Measurements from ENCODE around the gene NR3C2. TPM values are rescaled to one million over a fixed set of nuclear protein-coding genes. Genes with fewer than 3 reads are reported as not detected.
"Not testable (repeated sequence)": the region's sequence is repeated elsewhere in the genome, so short reads cannot be mapped to it uniquely, and the experiment has no call there.

Gene NR3C2
- total and polyA plus RNA-seq, 2 of the 4 experiments (the other 2 are of a cell fraction) = 1.1 to 2.3 TPM

- DNase-seq; H2BK15ac ChIP-seq (ENCODE audit: low read depth, low read length); in situ Hi-C loops (cut with MboI; ENCODE audit: low sequenced_read_pairs); H4K8ac ChIP-seq (ENCODE audit: low read depth in 2 of 2, low read length in 2 of 2); intact Hi-C loops (cut with micrococcal nuclease); H4K5ac ChIP-seq (ENCODE audit: low read depth, low read length); ATAC-seq (ENCODE audit: low read depth); H3K14ac ChIP-seq (replicated peaks; ENCODE audit: low read depth, low read length); H2AK5ac ChIP-seq (ENCODE audit: low read depth, low read length); H3K18ac ChIP-seq (ENCODE audit: low read depth, low read length); H3K27ac ChIP-seq (ENCODE audit: insufficient read depth, low read length); H4K91ac ChIP-seq (ENCODE audit: insufficient read depth, low read depth, low read length); H2AFZ ChIP-seq (replicated peaks; ENCODE audit: low read length, poor library complexity); BruUV-seq (replicated peaks); H2BK20ac ChIP-seq (ENCODE audit: low read depth, low read length); H3K9ac ChIP-seq (ENCODE audit: low read depth, low read length); H2BK5ac ChIP-seq (ENCODE audit: low read depth, low read length, poor library complexity, severe bottlenecking); dilution Hi-C loops (cut with HindIII; ENCODE audit: low sequenced_read_pairs, unreplicated experiment); H3K4ac ChIP-seq (ENCODE audit: low read depth, low read length); H4K20me1 ChIP-seq (ENCODE audit: insufficient read depth, low read length); H3K4me3 ChIP-seq (ENCODE audit: insufficient read depth, low read depth, low read length); H2AK9ac ChIP-seq (replicated peaks; ENCODE audit: low read depth, low read length, poor library complexity); H3K4me2 ChIP-seq (ENCODE audit: low read depth, low read length); H3K9me1 ChIP-seq (ENCODE audit: insufficient read depth, low read length); H2BK120ac ChIP-seq (ENCODE audit: low read depth, low read length); H3K56ac ChIP-seq (ENCODE audit: extremely low read depth, insufficient read depth, low read length); H3K27me3 ChIP-seq (ENCODE audit: control insufficient read depth, insufficient read depth, low read length); H3K23ac ChIP-seq (ENCODE audit: low read depth, low read length); POLR2A ChIA-PET (ENCODE audit: unreplicated experiment); CTCF ChIA-PET; H3K36me3 ChIP-seq (ENCODE audit: control insufficient read depth, insufficient read depth, low read length); H3K79me1 ChIP-seq (ENCODE audit: low read depth in 1 of 2, low read length in 2 of 2); H3K4me1 ChIP-seq (ENCODE audit: control insufficient read depth, insufficient read depth, low read length); H3K9me3 ChIP-seq (ENCODE audit: control insufficient read depth, insufficient read depth, low read length): not testable (repeated sequence)
- WGBS, 2 experiments (ENCODE audit: extremely low coverage in 2 of 2, insufficient read length in 1 of 2) = no CpG with 5 or more reads among the region's 5 CpGs
These were observed 254.6 kb downstream of the NR3C2 start for GRCh38 chr4:148187454-148188222.

Data from IMR-90 (cell line).